ENCODE measurements around the gene CNTNAP2. TPM values are rescaled to one million over a fixed set of nuclear protein-coding genes. Genes with fewer than 3 reads are reported as not detected.

CNTNAP2 gene
- total and polyA plus RNA-seq, 2 of the 8 experiments (the other 6 are each of a cell fraction or from before 2014, with no cell fraction given): 27.9 to 71.0 TPM

- DNase-seq (ENCODE audit: low read depth in 1 of 2, low spot score in 2 of 2) (no peak), FAIRE-seq (no peak)
- Histone ChIP-seq H3K9me3 (ENCODE audit: insufficient read depth in 2 of 2, low read depth in 1 of 2, low read length in 1 of 2) (no peaks in the 10 kb centered on the region), H2AK5ac (ENCODE audit: low read depth, low read length) (no peak overlapping the region), H2BK20ac (ENCODE audit: low read length) (no peak overlapping the region), H3K27me3 (replicated peaks in 1 of 4; ENCODE audit: control insufficient read depth in 3 of 4, extremely low read depth in 1 of 4, insufficient read depth in 3 of 4, low read length in 3 of 4) (no peaks in the 10 kb centered on the region), H4K5ac (ENCODE audit: insufficient read length, low read depth, low read length) (no peak overlapping the region), H2BK15ac (ENCODE audit: low read length) (no peak overlapping the region), H4K8ac (ENCODE audit: extremely low read depth, insufficient read depth, low read length) (no peak overlapping the region), H3K79me1 (ENCODE audit: low read depth, low read length) (no peaks in the 10 kb centered on the region), H2BK5ac (ENCODE audit: low read depth, low read length) (no peak overlapping the region), H3K79me2 (ENCODE audit: control insufficient read depth in 1 of 2, insufficient read depth in 2 of 2, low read length in 2 of 2) (no peaks in the 10 kb centered on the region), H3K4me1 (replicated peaks in 1 of 4; ENCODE audit: control insufficient read depth in 3 of 4, insufficient read depth in 4 of 4, low read length in 3 of 4) (no peaks in the 10 kb centered on the region), H2BK12ac (ENCODE audit: low read depth, low read length) (no peak overlapping the region), H3K56ac (replicated peaks; ENCODE audit: insufficient read length, low read depth, low read length) (no peak overlapping the region), H3K4ac (replicated peaks; ENCODE audit: insufficient read length, low read depth, low read length) (no peak overlapping the region), H2BK120ac (replicated peaks; ENCODE audit: low read depth, low read length) (no peak overlapping the region), H3K27ac (ENCODE audit: low read depth, low read length) (no peak overlapping the region), H3K4me2 (ENCODE audit: insufficient read depth in 1 of 2, low read depth in 2 of 2, low read length in 2 of 2) (no peak overlapping the region), H4K91ac (replicated peaks; ENCODE audit: insufficient read length, low read length) (no peak overlapping the region), H3K4me3 (ENCODE audit: extremely low read depth in 1 of 4, insufficient read depth in 2 of 4, low read depth in 3 of 4, low read length in 4 of 4) (no peak overlapping the region), H3K36me3 (ENCODE audit: control insufficient read depth in 2 of 4, insufficient read depth in 4 of 4, low read length in 3 of 4) (no peaks in the 10 kb centered on the region), H3K23ac (ENCODE audit: insufficient read length) (no peak overlapping the region), H3K14ac (ENCODE audit: insufficient read length) (no peak overlapping the region), H3K23me2 (ENCODE audit: low read depth, low read length) (no peaks in the 10 kb centered on the region), H3K9ac (replicated peaks in 1 of 4; ENCODE audit: extremely low read depth in 1 of 4, low read depth in 3 of 4, low read length in 3 of 4) (no peak overlapping the region), H4K20me1 (replicated peaks in 1 of 2; ENCODE audit: control insufficient read depth in 1 of 2, insufficient read depth in 2 of 2, low read length in 2 of 2) (no peaks in the 10 kb centered on the region), H3K18ac (ENCODE audit: extremely low read depth, low read length) (no peak overlapping the region), H2AFZ (ENCODE audit: low read length) (no peak overlapping the region)
- 90% methylated on average over 4 of the region's 7 CpGs; no CpG with 5 or more reads in 1 of the 2 experiments for WGBS, 2 experiments (ENCODE audit: extremely low coverage in 1 of 2, insufficient coverage in 1 of 2, insufficient read length in 1 of 2, insufficient replicate concordance in 2 of 2, low coverage in 1 of 2, low lambda C conversion rate in 2 of 2, missing lambda C conversion rate in 1 of 2)
- ChIA-PET CTCF (ENCODE audit: partially characterized antibody) (interaction anchor here (0.6 to 0.7 kb wide), 2 partner anchors 368 to 475 kb away, joined by 3 to 4 read pairs; no protein-coding TSS in a partner anchor), POLR2A (ENCODE audit: partially characterized antibody) (no interaction called here)
- no peak for TF ChIP-seq JUN (IDR thresholded peaks at IDR 0.05; ENCODE audit: low read depth, low read length)
- TF ChIP-seq SP2 (IDR thresholded peaks at IDR 0.05; ENCODE audit: low read length): no peak
- TF ChIP-seq SAP30 (IDR thresholded peaks at IDR 0.05; ENCODE audit: insufficient read depth, insufficient replicate concordance, low read length): no peak
- no peak for TF ChIP-seq FOSL1 (IDR thresholded peaks at IDR 0.05; ENCODE audit: insufficient read depth, low read depth, low read length)
- no peak for TF ChIP-seq HDAC6 (IDR thresholded peaks at IDR 0.05; ENCODE audit: low read depth, low read length)
- no peak for TF ChIP-seq YY1 (IDR thresholded peaks at IDR 0.05; ENCODE audit: low read depth, low read length)
- TF ChIP-seq, protein P1, sequence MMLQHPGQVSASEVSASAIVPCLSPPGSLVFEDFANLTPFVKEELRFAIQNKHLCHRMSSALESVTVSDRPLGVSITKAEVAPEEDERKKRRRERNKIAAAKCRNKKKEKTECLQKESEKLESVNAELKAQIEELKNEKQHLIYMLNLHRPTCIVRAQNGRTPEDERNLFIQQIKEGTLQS (IDR thresholded peaks at IDR 0.05; ENCODE audit: insufficient read depth, low read depth, low read length): no peak
- TF ChIP-seq BACH1 (IDR thresholded peaks at IDR 0.05; ENCODE audit: low read length): no peak
- TF ChIP-seq KDM5A (IDR thresholded peaks at IDR 0.05; ENCODE audit: low read length): no peak
- no peak for TF ChIP-seq TAF1 (IDR thresholded peaks at IDR 0.05; ENCODE audit: low read depth, low read length)
- TF ChIP-seq RFX5 (IDR thresholded peaks at IDR 0.05; ENCODE audit: borderline replicate concordance, low read depth, low read length): no peak
- TF ChIP-seq CHD2 (IDR thresholded peaks at IDR 0.05; ENCODE audit: low read length): no peak
- no peak for TF ChIP-seq CREB1 (IDR thresholded peaks at IDR 0.05)
- no peak for TF ChIP-seq MAX (IDR thresholded peaks at IDR 0.05)
- no peak for TF ChIP-seq BRCA1 (IDR thresholded peaks at IDR 0.05; ENCODE audit: low read depth, low read length)
Observed at GRCh38 chr7:147081117-147081516, 964.5 kb downstream of the CNTNAP2 start.
